Neural crest cell (in vitro differentiated cells): ENCODE measurements around the gene MTA3. TPM values are rescaled to one million over a fixed set of nuclear protein-coding genes. Genes with fewer than 3 reads are reported as not detected.
A peak's percentile ranks its signal among the peaks of the same experiment; 100 is the strongest.
"Not testable (repeated sequence)": the region's sequence is repeated elsewhere in the genome, so short reads cannot be mapped to it uniquely, and the experiment has no call there.

Experiments
- DNase-seq: peaks from one replicate; pipeline ENCODE4 v3.0.0; 2021; ENCODE audit warnings: low read depth, mixed read lengths, low spot score
- H3K27ac Mint-ChIP-seq: one replicate; pipeline ENCODE4 v1.8.0; 2021; ENCODE audit warnings: mild to moderate bottlenecking, mixed read lengths; ENCODE audit not compliant: unreplicated experiment
- H3K27me3 Mint-ChIP-seq: 2 replicates; pipeline ENCODE4 v1.8.0; 2021; ENCODE audit warnings: low read depth, mild to moderate bottlenecking, mixed read lengths
- H3K36me3 Mint-ChIP-seq: 2 replicates; pipeline ENCODE4 v1.8.0; 2021; ENCODE audit warnings: low read depth, mild to moderate bottlenecking, mixed read lengths
- H3K4me1 Mint-ChIP-seq: 2 replicates; pipeline ENCODE4 v1.8.0; 2021; ENCODE audit warnings: mixed read lengths
- H3K4me3 Mint-ChIP-seq: one replicate; pipeline ENCODE4 v1.8.0; 2021; ENCODE audit warnings: mild to moderate bottlenecking, mixed read lengths
- H3K9me3 Mint-ChIP-seq: 2 replicates; pipeline ENCODE4 v1.8.0; 2021; ENCODE audit warnings: mixed read lengths
- CTCF ChIP-seq: fragments of 200-600 bp; sonication (generic); conservative IDR thresholded peaks from 2 replicates; pipeline ENCODE4 v1.5.0; 2021; ENCODE audit warnings: antibody characterized with exemption, mild to moderate bottlenecking
- total RNA-seq: library from RNA; stranded (reverse); gene quantifications from 2 replicates; pipeline ENCODE4 v1.2.1, GENCODE V29; 2021

Gene MTA3
- total RNA-seq, 1 donor from 2014 or later, result 62.3 TPM

GRCh38 chr2:42573256-42573655 lies 4.8 kb downstream of the MTA3 start:
- no peak for TF ChIP-seq CTCF
- Mint-ChIP-seq H3K36me3 (peaks cover 15% of the 10 kb centered on the region), H3K9me3 (no peaks in the 10 kb centered on the region), H3K4me1 (peaks cover 16% of the 10 kb centered on the region), H3K27me3 (no peaks in the 10 kb centered on the region), H3K27ac (no peak overlapping the region), H3K4me3 (no peak overlapping the region)
- no peak for DNase-seq

GRCh38 chr2:42575458-42576064 lies 7.1 kb downstream of the MTA3 start:
- no peak for DNase-seq
- H3K9me3 Mint-ChIP-seq, result no peaks in the 10 kb centered on the region
- no peak for TF ChIP-seq CTCF
- H3K4me1 Mint-ChIP-seq, result peaks cover 10% of the 10 kb centered on the region
- no peak overlapping the region for H3K27ac Mint-ChIP-seq
- H3K4me3 Mint-ChIP-seq, result no peak overlapping the region
- no peaks in the 10 kb centered on the region for H3K27me3 Mint-ChIP-seq
- peaks cover 19% of the 10 kb centered on the region for H3K36me3 Mint-ChIP-seq

- Mint-ChIP-seq H3K27me3 (no peaks in the 10 kb centered on the region), H3K27ac (peak overlapping the region; percentile 73), H3K4me3 (no peak overlapping the region), H3K36me3 (peaks cover 18% of the 10 kb centered on the region), H3K4me1 (peaks cover 10% of the 10 kb centered on the region), H3K9me3 (no peaks in the 10 kb centered on the region)
- DNase-seq, result no peak
- no peak for TF ChIP-seq CTCF
These were observed 10.2 kb downstream of the MTA3 start for GRCh38 chr2:42578621-42579020.

GRCh38 chr2:42581257-42581656 lies 12.8 kb downstream of the MTA3 start:
- H3K27me3 Mint-ChIP-seq, result no peaks in the 10 kb centered on the region
- no peak for DNase-seq
- peaks cover 8% of the 10 kb centered on the region for H3K36me3 Mint-ChIP-seq
- peaks cover 5% of the 10 kb centered on the region for H3K4me1 Mint-ChIP-seq
- no peak for TF ChIP-seq CTCF
- no peak overlapping the region for H3K4me3 Mint-ChIP-seq
- no peak overlapping the region for H3K27ac Mint-ChIP-seq
- H3K9me3 Mint-ChIP-seq, result no peaks in the 10 kb centered on the region

GRCh38 chr2:42584628-42585027 lies 16.2 kb downstream of the MTA3 start:
- not testable (repeated sequence) for H3K27ac Mint-ChIP-seq

GRCh38 chr2:42585779-42586178 lies 17.3 kb downstream of the MTA3 start:
- TF ChIP-seq CTCF, result no peak
- DNase-seq, result no peak
- Mint-ChIP-seq H3K9me3 (no peaks in the 10 kb centered on the region), H3K4me3 (no peak overlapping the region), H3K27ac (no peak overlapping the region), H3K36me3 (peaks cover 17% of the 10 kb centered on the region), H3K27me3 (no peaks in the 10 kb centered on the region), H3K4me1 (no peaks in the 10 kb centered on the region)

More at GRCh38 chr2:42584628-42585027, 16.2 kb downstream of the MTA3 start:
- not testable (repeated sequence) for H3K4me1 Mint-ChIP-seq, H3K4me3 Mint-ChIP-seq, DNase-seq, H3K27me3 Mint-ChIP-seq, H3K9me3 Mint-ChIP-seq
- H3K36me3 Mint-ChIP-seq, result peaks cover 14% of the 10 kb centered on the region
